Loucy (cell line): ENCODE measurements around the gene MYL3.

ENCODE experiments used
- H2AFZ ChIP-seq: fragments of 200-600 bp; sonication (generic); 2 replicates; pipeline ENCODE4 v1.6.0; 2016; ENCODE audit warnings: antibody characterized with exemption, mild to moderate bottlenecking, low read length, moderate library complexity
- H3F3A ChIP-seq: fragments of 200-600 bp; 2 replicates; pipeline ENCODE4 v1.6.0; 2016; ENCODE audit warnings: antibody characterized with exemption, low read depth, mild to moderate bottlenecking
- H3K27me3 ChIP-seq: fragments of 200-600 bp; sonication (generic); 2 replicates; pipeline ENCODE4 v1.6.1; 2014; ENCODE audit warnings: low read length, mild to moderate bottlenecking; ENCODE audit not compliant: insufficient read depth, poor library complexity, severe bottlenecking
- H3K36me3 ChIP-seq: fragments of 200-600 bp; sonication (generic); 2 replicates; pipeline ENCODE4 v1.6.1; 2016; ENCODE audit warnings: low read length; ENCODE audit not compliant: insufficient read depth
- H3K4me1 ChIP-seq: fragments of 200-600 bp; sonication (generic); 2 replicates; pipeline ENCODE4 v1.5.1; 2014; ENCODE audit warnings: low read length, mild to moderate bottlenecking; ENCODE audit not compliant: insufficient read depth, poor library complexity, severe bottlenecking
- H3K4me2 ChIP-seq: fragments of 200-600 bp; sonication (generic); 2 replicates; pipeline ENCODE4 v1.6.0; 2014; ENCODE audit warnings: antibody characterized with exemption, low read length, low read depth, mild to moderate bottlenecking; ENCODE audit not compliant: poor library complexity, severe bottlenecking
- H3K4me3 ChIP-seq: fragments of 200-600 bp; sonication (generic); 2 replicates; pipeline ENCODE4 v1.5.1; 2014; ENCODE audit warnings: low read length, mild to moderate bottlenecking, mixed read lengths; ENCODE audit not compliant: poor library complexity, severe bottlenecking
- H3K79me2 ChIP-seq: fragments of 200-600 bp; sonication (generic); 2 replicates; pipeline ENCODE4 v1.6.1; 2014; ENCODE audit warnings: low read length; ENCODE audit not compliant: insufficient read depth
- H3K9ac ChIP-seq: fragments of 200-600 bp; sonication (generic); 2 replicates; pipeline ENCODE4 v1.6.0; 2014; ENCODE audit warnings: mild to moderate bottlenecking, low read depth, low read length, moderate library complexity; ENCODE audit not compliant: poor library complexity, severe bottlenecking
- H3K9me2 ChIP-seq: fragments of 200-600 bp; sonication (generic); replicated peaks from 2 replicates; pipeline ENCODE4 v1.6.1; 2016; ENCODE audit warnings: low read depth, low read length, mixed read lengths
- H3K9me3 ChIP-seq: fragments of 200-600 bp; sonication (generic); 2 replicates; pipeline ENCODE4 v1.6.1; 2014; ENCODE audit warnings: mild to moderate bottlenecking, antibody characterized with exemption, low read length, low read depth; ENCODE audit not compliant: insufficient read depth
- H4K20me1 ChIP-seq: fragments of 200-600 bp; sonication (generic); 2 replicates; pipeline ENCODE4 v1.6.0; 2014; ENCODE audit warnings: antibody characterized with exemption, low read length, mild to moderate bottlenecking; ENCODE audit not compliant: insufficient read depth, poor library complexity, severe bottlenecking
- CTCF ChIP-seq: fragments of 200-600 bp; sonication (generic); conservative IDR thresholded peaks from 2 replicates; pipeline ENCODE4 v1.5.1; 2014; ENCODE audit warnings: mild to moderate bottlenecking, antibody characterized with exemption, low read length
- EZH2phosphoT487 ChIP-seq: fragments of 200-600 bp; IDR thresholded peaks from 2 replicates; pipeline ENCODE4 v1.6.1; 2018; ENCODE audit warnings: antibody characterized with exemption, mild to moderate bottlenecking, moderate library complexity, borderline replicate concordance

MYL3 gene

GRCh38 chr3:46840491-46840890 lies 22.8 kb downstream of the MYL3 start:
- no peaks in the 10 kb centered on the region for H3K27me3 ChIP-seq
- TF ChIP-seq EZH2phosphoT487 (no peak), CTCF (no peak)
- no peaks in the 10 kb centered on the region for H4K20me1 ChIP-seq
- H3K4me1 ChIP-seq, result peaks cover 7% of the 10 kb centered on the region
- H3K4me2 ChIP-seq, result no peak overlapping the region
- no peaks in the 10 kb centered on the region for H3K9me2 ChIP-seq
- no peak overlapping the region for H2AFZ ChIP-seq
- H3K79me2 ChIP-seq, result no peaks in the 10 kb centered on the region
- H3F3A ChIP-seq, result no peaks in the 10 kb centered on the region
- H3K9me3 ChIP-seq, result peaks cover 11% of the 10 kb centered on the region
- H3K36me3 ChIP-seq, result no peaks in the 10 kb centered on the region
- H3K4me3 ChIP-seq, result no peak overlapping the region
- H3K9ac ChIP-seq, result no peak overlapping the region

- Histone ChIP-seq H3K4me1 (no peaks in the 10 kb centered on the region), H3K9me3 (peaks cover 11% of the 10 kb centered on the region), H3K79me2 (no peaks in the 10 kb centered on the region), H3K27me3 (no peaks in the 10 kb centered on the region), H3K4me3 (no peak overlapping the region), H3K9me2 (no peaks in the 10 kb centered on the region), H3K36me3 (no peaks in the 10 kb centered on the region), H3K4me2 (no peak overlapping the region), H3F3A (no peaks in the 10 kb centered on the region), H2AFZ (no peak overlapping the region), H4K20me1 (no peaks in the 10 kb centered on the region), H3K9ac (no peak overlapping the region)
- no peak for TF ChIP-seq CTCF
- no peak for TF ChIP-seq EZH2phosphoT487
Measured at GRCh38 chr3:46838301-46838700, 24.9 kb downstream of the MYL3 start.

GRCh38 chr3:46835491-46835890 lies 27.8 kb downstream of the MYL3 start:
- no peaks in the 10 kb centered on the region for H3F3A ChIP-seq
- H3K4me3 ChIP-seq, result no peak overlapping the region
- no peak overlapping the region for H3K4me2 ChIP-seq
- peaks cover 9% of the 10 kb centered on the region for H3K9me3 ChIP-seq
- H3K9me2 ChIP-seq, result no peaks in the 10 kb centered on the region
- H2AFZ ChIP-seq, result no peak overlapping the region
- no peaks in the 10 kb centered on the region for H3K27me3 ChIP-seq
- no peak overlapping the region for H3K9ac ChIP-seq
- H3K4me1 ChIP-seq, result no peaks in the 10 kb centered on the region
- H3K79me2 ChIP-seq, result no peaks in the 10 kb centered on the region
- TF ChIP-seq EZH2phosphoT487, result no peak
- no peak for TF ChIP-seq CTCF
- H4K20me1 ChIP-seq, result no peaks in the 10 kb centered on the region
- H3K36me3 ChIP-seq, result no peaks in the 10 kb centered on the region
